ENCODE data around the gene NEMP1. TPM values are rescaled to one million over a fixed set of nuclear protein-coding genes. Genes with fewer than 3 reads are reported as not detected.

Gene NEMP1
- total and polyA plus RNA-seq, 2 of the 13 experiments (the other 11 are each of a cell fraction or from before 2014, with no cell fraction given), result 11.4 to 12.9 TPM

DNA sequence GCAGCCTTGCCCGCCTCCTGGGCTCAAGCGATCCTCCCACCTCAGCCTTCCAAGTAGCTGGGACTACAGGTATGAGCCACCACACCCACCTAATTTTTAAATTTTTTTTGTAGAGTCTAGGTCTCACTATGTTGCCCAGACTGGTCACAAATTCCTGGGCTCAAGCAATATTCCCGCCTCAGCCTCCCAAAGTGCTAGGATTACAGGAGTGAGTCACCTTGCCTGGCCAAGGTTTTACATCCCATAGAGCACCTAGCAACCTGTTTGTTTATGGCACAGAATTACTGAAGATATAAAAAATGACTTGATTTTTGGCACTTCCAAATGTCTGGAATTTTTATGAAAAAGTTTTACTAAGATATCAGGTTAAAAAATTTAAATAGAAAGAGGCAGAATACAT is 45.2 kb downstream of the NEMP1 start:
- DNase-seq (ENCODE audit: low spot score), result no peak
- no peak for ATAC-seq
- TF ChIP-seq, protein P1, sequence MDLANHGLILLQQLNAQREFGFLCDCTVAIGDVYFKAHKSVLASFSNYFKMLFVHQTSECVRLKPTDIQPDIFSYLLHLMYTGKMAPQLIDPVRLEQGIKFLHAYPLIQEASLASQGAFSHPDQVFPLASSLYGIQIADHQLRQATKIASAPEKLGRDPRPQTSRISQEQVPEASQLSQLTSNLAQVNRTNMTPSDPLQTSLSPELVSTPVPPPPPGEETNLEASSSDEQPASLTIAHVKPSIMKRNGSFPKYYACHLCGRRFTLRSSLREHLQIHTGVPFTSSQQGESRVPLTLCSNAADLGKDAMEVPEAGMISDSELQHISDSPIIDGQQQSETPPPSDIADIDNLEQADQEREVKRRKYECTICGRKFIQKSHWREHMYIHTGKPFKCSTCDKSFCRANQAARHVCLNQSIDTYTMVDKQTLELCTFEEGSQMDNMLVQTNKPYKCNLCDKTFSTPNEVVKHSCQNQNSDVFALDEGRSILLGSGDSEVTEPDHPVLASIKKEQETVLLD (CRISPR knock-in tag; IDR thresholded peaks at IDR 0.05; ENCODE audit: low read depth), result no peak
- no peak for TF ChIP-seq ZNF839 (CRISPR knock-in tag; IDR thresholded peaks at IDR 0.05; ENCODE audit: borderline replicate concordance)
- TF ChIP-seq ZNF883 (CRISPR knock-in tag; IDR thresholded peaks at IDR 0.05; ENCODE audit: not compliant biosample characterization), result no peak
- TF ChIP-seq, protein P2, sequence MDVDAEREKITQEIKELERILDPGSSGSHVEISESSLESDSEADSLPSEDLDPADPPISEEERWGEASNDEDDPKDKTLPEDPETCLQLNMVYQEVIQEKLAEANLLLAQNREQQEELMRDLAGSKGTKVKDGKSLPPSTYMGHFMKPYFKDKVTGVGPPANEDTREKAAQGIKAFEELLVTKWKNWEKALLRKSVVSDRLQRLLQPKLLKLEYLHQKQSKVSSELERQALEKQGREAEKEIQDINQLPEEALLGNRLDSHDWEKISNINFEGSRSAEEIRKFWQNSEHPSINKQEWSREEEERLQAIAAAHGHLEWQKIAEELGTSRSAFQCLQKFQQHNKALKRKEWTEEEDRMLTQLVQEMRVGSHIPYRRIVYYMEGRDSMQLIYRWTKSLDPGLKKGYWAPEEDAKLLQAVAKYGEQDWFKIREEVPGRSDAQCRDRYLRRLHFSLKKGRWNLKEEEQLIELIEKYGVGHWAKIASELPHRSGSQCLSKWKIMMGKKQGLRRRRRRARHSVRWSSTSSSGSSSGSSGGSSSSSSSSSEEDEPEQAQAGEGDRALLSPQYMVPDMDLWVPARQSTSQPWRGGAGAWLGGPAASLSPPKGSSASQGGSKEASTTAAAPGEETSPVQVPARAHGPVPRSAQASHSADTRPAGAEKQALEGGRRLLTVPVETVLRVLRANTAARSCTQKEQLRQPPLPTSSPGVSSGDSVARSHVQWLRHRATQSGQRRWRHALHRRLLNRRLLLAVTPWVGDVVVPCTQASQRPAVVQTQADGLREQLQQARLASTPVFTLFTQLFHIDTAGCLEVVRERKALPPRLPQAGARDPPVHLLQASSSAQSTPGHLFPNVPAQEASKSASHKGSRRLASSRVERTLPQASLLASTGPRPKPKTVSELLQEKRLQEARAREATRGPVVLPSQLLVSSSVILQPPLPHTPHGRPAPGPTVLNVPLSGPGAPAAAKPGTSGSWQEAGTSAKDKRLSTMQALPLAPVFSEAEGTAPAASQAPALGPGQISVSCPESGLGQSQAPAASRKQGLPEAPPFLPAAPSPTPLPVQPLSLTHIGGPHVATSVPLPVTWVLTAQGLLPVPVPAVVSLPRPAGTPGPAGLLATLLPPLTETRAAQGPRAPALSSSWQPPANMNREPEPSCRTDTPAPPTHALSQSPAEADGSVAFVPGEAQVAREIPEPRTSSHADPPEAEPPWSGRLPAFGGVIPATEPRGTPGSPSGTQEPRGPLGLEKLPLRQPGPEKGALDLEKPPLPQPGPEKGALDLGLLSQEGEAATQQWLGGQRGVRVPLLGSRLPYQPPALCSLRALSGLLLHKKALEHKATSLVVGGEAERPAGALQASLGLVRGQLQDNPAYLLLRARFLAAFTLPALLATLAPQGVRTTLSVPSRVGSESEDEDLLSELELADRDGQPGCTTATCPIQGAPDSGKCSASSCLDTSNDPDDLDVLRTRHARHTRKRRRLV (CRISPR knock-in tag; IDR thresholded peaks at IDR 0.05), result no peak
- TF ChIP-seq BRD4 (CRISPR knock-in tag; IDR thresholded peaks at IDR 0.05), result no peak
- TF ChIP-seq RARG (CRISPR knock-in tag; IDR thresholded peaks at IDR 0.05; ENCODE audit: low read depth), result no peak
- TF ChIP-seq ZNF572 (CRISPR knock-in tag; IDR thresholded peaks at IDR 0.05), result no peak
- no peak for TF ChIP-seq POLR2AphosphoS5 (IDR thresholded peaks at IDR 0.05; ENCODE audit: low read depth, low read length)
- TF ChIP-seq, protein P3, sequence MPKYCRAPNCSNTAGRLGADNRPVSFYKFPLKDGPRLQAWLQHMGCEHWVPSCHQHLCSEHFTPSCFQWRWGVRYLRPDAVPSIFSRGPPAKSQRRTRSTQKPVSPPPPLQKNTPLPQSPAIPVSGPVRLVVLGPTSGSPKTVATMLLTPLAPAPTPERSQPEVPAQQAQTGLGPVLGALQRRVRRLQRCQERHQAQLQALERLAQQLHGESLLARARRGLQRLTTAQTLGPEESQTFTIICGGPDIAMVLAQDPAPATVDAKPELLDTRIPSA (CRISPR knock-in tag; IDR thresholded peaks at IDR 0.05; ENCODE audit: borderline replicate concordance), result no peak
- TF ChIP-seq GFI1 (CRISPR knock-in tag; IDR thresholded peaks at IDR 0.05; ENCODE audit: borderline replicate concordance), result no peak
- TF ChIP-seq RFXAP (CRISPR knock-in tag; IDR thresholded peaks at IDR 0.05; ENCODE audit: borderline replicate concordance), result no peak
- no peak for TF ChIP-seq SMYD3 (CRISPR knock-in tag; IDR thresholded peaks at IDR 0.05)
- TF ChIP-seq ZFP82 (CRISPR knock-in tag; IDR thresholded peaks at IDR 0.05; ENCODE audit: borderline replicate concordance), result no peak
- no peak for TF ChIP-seq ZBTB8A (CRISPR knock-in tag; IDR thresholded peaks at IDR 0.05; ENCODE audit: borderline replicate concordance, low read depth)
- TF ChIP-seq FOXP1 (IDR thresholded peaks at IDR 0.05), result no peak
- no peak for TF ChIP-seq FOXP1 (CRISPR knock-in tag; IDR thresholded peaks at IDR 0.05)
- TF ChIP-seq TMF1 (CRISPR knock-in tag; IDR thresholded peaks at IDR 0.05; ENCODE audit: low read depth), result no peak
- TF ChIP-seq BRCA1 (CRISPR knock-in tag; IDR thresholded peaks at IDR 0.05), result no peak
- TF ChIP-seq ZNF816 (CRISPR knock-in tag; IDR thresholded peaks at IDR 0.05; ENCODE audit: borderline replicate concordance), result no peak
- FAIRE-seq, result no peak
- Histone ChIP-seq H3K79me2 (ENCODE audit: insufficient read depth, low read length) (no peaks in the 10 kb centered on the region), H3K4me1 (ENCODE audit: insufficient read depth, low read length) (peaks cover 11% of the 10 kb centered on the region), H3K27me3 (ENCODE audit: control insufficient read depth in 1 of 2, insufficient read depth in 2 of 2, low read length in 2 of 2) (no peaks in the 10 kb centered on the region), H3K27ac (ENCODE audit: extremely low read length, insufficient read depth, low read length) (no peak overlapping the region), H4K20me1 (ENCODE audit: insufficient read depth, low read length) (no peaks in the 10 kb centered on the region), H3K9me3 (ENCODE audit: low read length) (no peaks in the 10 kb centered on the region), H3K4me2 (ENCODE audit: low read depth, low read length) (no peak overlapping the region), H2AFZ (ENCODE audit: low read length) (no peak overlapping the region), H3K36me3 (replicated peaks in 1 of 2; ENCODE audit: control insufficient read depth in 1 of 2, insufficient read depth in 2 of 2, low read length in 2 of 2) (no peaks in the 10 kb centered on the region), H3K4me3 (replicated peaks in 1 of 3; ENCODE audit: insufficient read depth in 1 of 3, low read depth in 2 of 3, low read length in 3 of 3) (no peak overlapping the region), H3K9ac (ENCODE audit: insufficient read depth, low read depth, low read length) (no peak overlapping the region)
- POLR2A ChIA-PET, result no interaction called here
- in situ Hi-C loops (cut with HindIII; ENCODE audit: extremely low pct_ligation_motif_present, low pct_unique_long_range_greater_than_20kb), result no loop called here
- CTCF ChIA-PET (ENCODE audit: low intra/inter-chr PET ratio, low total read pairs), result no interaction called here
- WGBS (ENCODE audit: low lambda C conversion rate), result 99% methylated on average over 3 of the region's 3 CpGs
- BruUV-seq (replicated peaks), result no TSS peak
- intact Hi-C loops (cut with micrococcal nuclease; ENCODE audit: unreplicated experiment), result no loop called here

Measured in HepG2 (cell line).